ENCODE data around the gene TECR.
"Not testable (repeated sequence)": the region's sequence is repeated elsewhere in the genome, so short reads cannot be mapped to it uniquely, and the experiment has no call there.

Gene TECR, protein sequence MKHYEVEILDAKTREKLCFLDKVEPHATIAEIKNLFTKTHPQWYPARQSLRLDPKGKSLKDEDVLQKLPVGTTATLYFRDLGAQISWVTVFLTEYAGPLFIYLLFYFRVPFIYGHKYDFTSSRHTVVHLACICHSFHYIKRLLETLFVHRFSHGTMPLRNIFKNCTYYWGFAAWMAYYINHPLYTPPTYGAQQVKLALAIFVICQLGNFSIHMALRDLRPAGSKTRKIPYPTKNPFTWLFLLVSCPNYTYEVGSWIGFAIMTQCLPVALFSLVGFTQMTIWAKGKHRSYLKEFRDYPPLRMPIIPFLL

GRCh38 chr19:14529254-14530004 lies at the start of gene TECR:
TSS of gene TECR (plus strand) at chr19:14529594. CDS start at chr19:14529697, 103 bp downstream.
- peak; percentile 99 for DNase-seq

GRCh38 chr19:14479975-14480699 lies 49.3 kb upstream of the TECR start:
- no peak for DNase-seq

DNA sequence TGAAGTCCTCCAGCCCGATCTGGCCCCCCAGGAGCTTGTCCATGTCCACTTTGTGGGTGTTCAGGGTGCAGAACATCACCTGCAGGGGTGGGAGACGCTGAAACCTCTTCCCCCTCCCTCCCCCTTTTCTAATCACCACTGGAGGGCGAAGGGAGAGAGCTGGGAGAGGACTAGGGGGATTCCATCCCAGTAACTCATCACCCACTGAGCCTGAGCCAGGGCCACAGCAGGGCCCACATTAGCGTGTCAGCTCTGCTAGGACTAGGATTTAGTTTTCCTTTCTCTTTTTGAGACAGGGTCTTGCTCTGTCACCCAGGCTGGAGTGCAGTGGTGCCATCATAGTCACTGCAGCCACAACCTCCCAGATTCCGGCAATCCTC lies 48.7 kb upstream of the TECR start:
- DNase-seq, result no peak

DNA sequence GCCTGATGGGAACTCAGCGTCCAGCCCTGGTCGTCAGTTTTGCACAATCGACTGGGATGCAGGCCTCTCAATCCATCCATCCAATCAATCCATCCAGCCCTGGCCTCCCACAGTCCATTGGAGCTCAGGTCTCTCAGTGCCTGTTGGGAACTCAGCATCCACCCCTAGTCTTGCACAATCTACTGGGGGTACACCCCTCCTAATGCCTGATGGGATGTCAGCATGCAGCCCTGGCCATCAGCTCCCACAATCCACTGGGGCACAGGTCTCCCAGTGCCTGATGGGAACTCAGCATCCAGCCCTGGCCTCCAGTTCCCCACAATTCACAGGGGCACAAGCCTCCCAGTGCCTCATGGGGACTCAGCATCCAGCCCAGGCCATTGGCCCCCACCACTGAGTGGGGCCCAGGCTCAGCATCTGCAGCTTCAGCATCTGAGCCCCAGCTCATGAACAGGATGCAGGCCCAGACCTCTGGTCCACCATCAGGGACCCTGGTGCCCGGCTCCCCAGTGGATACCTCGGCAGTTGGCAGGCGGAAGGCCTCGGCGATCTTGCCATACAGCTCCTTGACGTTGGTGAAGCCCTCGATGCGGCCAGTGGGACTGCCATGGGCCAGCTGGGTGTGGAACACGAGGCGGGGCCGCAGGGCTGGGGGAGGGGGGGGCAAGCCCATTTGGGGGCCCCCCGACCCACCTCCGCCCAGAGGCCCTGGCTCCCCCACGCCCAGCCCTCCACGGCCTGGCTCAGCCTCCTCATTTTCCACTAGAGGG lies 47.0 kb upstream of the TECR start:
- no peak for DNase-seq

- no peak for DNase-seq
Observed at GRCh38 chr19:14487370-14488125, 41.8 kb upstream of the TECR start.

- DNase-seq, result no peak
Observed at GRCh38 chr19:14492756-14493337, 36.5 kb upstream of the TECR start.

DNA sequence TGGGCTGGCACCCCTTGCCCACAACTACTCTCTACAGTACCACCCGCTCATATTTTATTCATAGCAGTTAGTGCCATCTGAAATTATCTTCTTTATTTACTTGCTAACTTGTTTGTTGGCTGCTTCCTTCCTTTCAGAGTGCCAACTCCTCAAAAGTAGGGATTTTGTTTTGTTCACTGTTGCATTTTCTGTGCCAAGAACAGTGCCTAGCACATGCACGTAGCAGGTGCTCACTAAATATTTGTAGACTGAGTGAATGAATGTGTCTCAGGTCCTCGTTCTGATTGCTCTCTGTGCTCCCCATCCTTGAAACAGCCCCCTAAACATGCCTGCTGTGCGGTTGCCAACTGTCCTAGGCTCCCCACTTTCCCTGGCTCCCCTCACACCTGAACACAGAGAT lies 35.0 kb upstream of the TECR start:
- DNase-seq, result no peak

DNA sequence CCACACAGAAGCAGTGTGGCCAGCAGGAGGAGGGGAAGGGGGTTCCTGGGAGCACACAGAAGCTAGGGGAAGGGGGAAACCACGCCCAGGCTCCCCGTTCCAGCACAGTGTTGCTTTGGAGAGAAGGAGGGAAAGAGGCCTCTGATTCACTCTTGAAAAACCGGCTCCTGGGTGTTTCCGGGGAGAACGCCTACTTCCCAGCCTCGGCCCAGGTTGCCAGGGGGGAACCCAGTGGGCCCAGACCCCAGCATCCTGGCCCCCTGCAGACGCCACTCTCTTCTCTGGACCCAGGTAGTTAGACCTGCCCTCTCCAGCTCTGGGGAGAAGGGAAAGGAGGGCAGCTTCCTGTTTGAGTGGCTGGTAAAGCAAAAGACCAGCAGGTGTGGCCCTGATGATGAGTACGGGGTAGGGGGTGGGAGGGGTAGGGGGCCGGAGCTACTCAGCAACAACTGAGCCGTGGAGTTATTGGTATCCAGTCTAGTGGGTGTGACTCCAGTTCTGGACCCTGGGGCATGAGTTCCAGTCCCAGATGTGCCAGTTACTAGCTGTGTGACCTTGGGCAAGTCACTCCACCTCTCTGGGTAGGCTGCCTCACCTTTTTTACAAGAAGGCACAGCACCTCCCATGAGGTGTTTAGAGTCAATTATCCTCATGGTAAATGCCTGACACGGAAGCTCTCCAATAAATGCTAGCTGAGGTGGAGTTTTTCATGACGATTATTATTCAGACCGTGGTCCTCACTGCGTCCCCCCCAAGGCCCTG lies 34.3 kb upstream of the TECR start:
- DNase-seq, result no peak

- no peak for DNase-seq
Observed at GRCh38 chr19:14495672-14496028, 33.7 kb upstream of the TECR start.

DNA sequence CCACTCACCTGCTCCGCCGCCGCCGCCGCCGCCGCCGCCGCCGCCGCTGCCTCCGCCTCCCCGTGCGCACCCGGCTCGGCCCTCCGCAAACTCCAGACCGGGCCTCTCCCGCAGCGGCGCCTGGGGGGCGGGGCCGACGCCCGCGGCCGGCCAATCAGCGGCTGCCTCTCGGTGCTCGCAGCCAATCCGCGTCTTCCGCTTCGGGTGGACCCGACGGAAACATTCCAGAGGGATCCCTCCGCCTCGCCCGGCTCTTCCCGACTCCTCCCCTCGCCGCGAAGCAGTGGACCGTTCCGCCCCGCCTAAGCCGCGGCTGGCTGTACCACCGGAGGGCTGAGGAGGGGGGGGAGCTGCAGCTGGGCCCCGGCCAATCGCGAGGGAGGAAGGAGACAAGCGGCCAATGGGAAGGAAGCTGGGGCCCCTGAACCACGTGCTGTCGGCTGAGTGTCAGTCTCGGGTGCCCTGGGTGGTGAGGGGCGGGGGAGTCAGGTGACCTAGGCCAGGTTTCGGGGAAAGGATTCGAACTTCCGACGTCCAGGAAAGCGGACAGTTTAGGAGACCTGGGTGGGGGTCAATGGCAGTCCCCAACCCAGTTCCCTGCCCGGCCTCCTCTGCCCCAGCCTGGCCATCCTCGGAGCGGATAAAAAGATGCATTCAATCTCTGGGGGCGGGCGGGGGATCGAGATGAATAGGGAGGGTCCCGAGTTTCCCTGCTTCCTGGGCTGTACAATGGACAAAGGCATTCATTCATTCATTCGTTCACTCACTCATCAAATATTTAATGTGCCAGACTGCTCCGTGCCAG lies 33.2 kb upstream of the TECR start, which contains the start of gene GIPC1:
Gene GIPC1, minus strand, starts transcription at position 99 of the 805 bp plus-strand sequence. CDS start 13,151 bp downstream, outside the sequence.
- DNase-seq, result peak; percentile 84

DNA sequence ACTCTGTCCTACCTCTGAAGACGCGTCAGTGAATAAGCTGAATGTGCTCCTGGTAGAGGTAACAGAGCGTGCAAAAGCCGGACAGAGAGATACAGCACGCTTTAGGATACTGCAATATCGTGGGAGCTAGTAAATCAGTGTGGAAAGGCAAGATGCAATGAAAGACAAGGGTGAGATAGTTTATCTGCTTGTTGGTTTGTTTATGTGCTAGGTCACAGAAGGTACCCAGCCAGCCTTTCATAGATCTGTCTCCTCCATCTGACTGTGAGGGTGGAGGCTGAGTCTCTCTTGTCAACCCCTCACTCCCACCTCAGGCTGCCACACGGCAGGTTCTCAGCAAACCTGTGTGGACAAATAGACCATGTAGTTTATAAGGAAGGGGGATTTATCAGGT lies 32.6 kb upstream of the TECR start:
- no peak for DNase-seq

GRCh38 chr19:14497228-14497921 lies 32.0 kb upstream of the TECR start:
- no peak for DNase-seq

- no peak for DNase-seq
Observed at GRCh38 chr19:14502334-14503092, 26.9 kb upstream of the TECR start.

GRCh38 chr19:14503285-14503684 lies 26.1 kb upstream of the TECR start:
- no peak for DNase-seq

GRCh38 chr19:14504575-14504974 lies 24.8 kb upstream of the TECR start:
- not testable (repeated sequence) for DNase-seq

GRCh38 chr19:14505488-14506239 lies 23.7 kb upstream of the TECR start:
- DNase-seq, result no peak

GRCh38 chr19:14507704-14508542 lies 21.5 kb upstream of the TECR start:
- DNase-seq, result peak; percentile 21
